ENCODE results near the gene NPAS1.

Gene NPAS1

GRCh38 chr19:47018923-47019322 is 714 bp upstream of the NPAS1 start:
- DNase-seq (ENCODE audit: low spot score in 2 of 2), result no peak
- Histone ChIP-seq H3K4me3 (no peak overlapping the region), H3K36me3 (replicated peaks) (no peaks in the 10 kb centered on the region; the same call in 1 of the 2 replicates), H3K27me3 (ENCODE audit: low read depth) (no peaks in the 10 kb centered on the region), H3K4me1 (peaks cover 13% of the 10 kb centered on the region), H3K9me3 (no peaks in the 10 kb centered on the region)
- in situ Hi-C loops (cut with MboI; ENCODE audit: low sequenced_read_pairs), result no loop called here

DNA sequence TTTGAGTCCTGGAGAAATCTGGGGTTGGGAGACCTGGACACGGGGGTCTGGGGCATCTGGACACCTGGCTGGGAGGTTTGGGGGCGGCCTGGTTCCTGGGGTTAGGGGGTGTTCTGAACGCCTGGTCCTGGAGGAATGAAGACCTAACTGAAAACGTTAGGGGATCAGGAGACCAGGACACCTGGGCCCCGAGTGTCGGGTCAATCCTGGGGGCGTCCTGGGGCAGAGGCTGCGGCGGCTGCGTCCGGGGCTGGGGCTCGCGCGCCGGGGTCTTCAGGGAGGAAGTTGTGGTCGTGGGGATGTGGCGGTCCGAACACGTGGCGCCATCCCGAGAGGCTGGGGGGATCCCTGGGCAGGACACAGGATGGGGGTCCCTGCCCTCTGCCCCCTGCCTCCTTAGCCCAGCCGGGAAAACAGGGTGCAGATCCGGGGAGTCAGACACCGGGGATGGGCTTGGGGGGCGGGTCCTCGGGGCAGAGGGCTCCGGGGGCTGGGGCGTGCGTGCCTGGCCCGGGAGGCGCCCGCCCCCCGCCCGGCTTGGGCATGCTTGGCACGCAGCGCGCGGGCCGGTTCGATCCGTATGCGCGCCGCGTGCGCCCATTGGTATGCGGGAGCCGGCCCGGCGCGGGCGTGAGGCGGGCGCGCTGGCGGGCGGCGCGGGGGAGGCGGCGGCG is 632 bp downstream of the NPAS1 start:
- Histone ChIP-seq H3K4me3 (peak overlapping the region; percentile 57), H3K27me3 (ENCODE audit: low read depth) (no peaks in the 10 kb centered on the region), H3K36me3 (replicated peaks) (no peaks in the 10 kb centered on the region; the same call in 1 of the 2 replicates), H3K4me1 (peaks cover 13% of the 10 kb centered on the region), H3K9me3 (no peaks in the 10 kb centered on the region)
- no peak for DNase-seq (ENCODE audit: low spot score in 2 of 2)
- in situ Hi-C loops (cut with MboI; ENCODE audit: low sequenced_read_pairs), result no loop called here

- peaks cover 13% of the 10 kb centered on the region for H3K4me1 ChIP-seq
- no peaks in the 10 kb centered on the region; the same call in 1 of the 2 replicates for H3K36me3 ChIP-seq (replicated peaks)
- in situ Hi-C loops (cut with MboI; ENCODE audit: low sequenced_read_pairs), result no loop called here
- H3K9me3 ChIP-seq, result no peaks in the 10 kb centered on the region
- peak overlapping the region; percentile 57 for H3K4me3 ChIP-seq
- peak in 1 of 2 experiments; percentile 51 for DNase-seq (ENCODE audit: low spot score in 2 of 2)
- H3K27me3 ChIP-seq (ENCODE audit: low read depth), result no peaks in the 10 kb centered on the region
Observed at GRCh38 chr19:47020992-47021496, 1.4 kb downstream of the NPAS1 start.

DNA sequence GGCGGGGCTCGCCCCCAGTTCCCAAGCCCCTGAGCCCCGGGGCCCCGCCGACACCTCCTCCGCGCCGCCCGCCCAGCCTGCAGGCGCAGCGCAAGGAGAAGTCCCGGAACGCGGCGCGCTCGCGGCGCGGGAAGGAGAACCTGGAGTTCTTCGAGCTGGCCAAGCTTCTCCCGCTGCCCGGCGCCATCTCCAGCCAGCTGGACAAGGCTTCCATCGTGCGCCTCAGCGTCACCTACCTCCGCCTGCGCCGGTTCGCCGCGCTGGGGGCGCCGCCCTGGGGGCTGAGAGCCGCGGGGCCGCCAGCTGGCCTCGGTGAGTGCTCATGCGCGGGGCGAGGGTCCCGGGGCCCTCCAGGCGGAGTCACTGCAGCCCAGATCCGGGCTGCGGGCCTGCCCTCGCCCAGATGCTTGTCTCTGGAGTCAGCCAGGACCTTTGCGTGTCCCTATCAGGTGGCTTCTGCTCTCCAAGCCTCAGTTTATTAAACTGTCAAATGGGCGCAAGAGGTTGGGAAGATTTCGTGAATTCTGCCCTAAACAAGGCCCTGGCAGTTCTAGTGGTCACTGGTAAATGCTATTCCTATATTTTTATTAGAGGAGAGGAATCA is 2.0 kb downstream of the NPAS1 start:
- no peaks in the 10 kb centered on the region for H3K27me3 ChIP-seq (ENCODE audit: low read depth)
- peak overlapping the region; percentile 57 for H3K4me3 ChIP-seq
- no peak for DNase-seq (ENCODE audit: low spot score in 2 of 2)
- no peaks in the 10 kb centered on the region for H3K9me3 ChIP-seq
- in situ Hi-C loops (cut with MboI; ENCODE audit: low sequenced_read_pairs), result no loop called here
- no peaks in the 10 kb centered on the region; the same call in 1 of the 2 replicates for H3K36me3 ChIP-seq (replicated peaks)
- H3K4me1 ChIP-seq, result peaks cover 13% of the 10 kb centered on the region

- in situ Hi-C loops (cut with MboI; ENCODE audit: low sequenced_read_pairs), result no loop called here
- Histone ChIP-seq H3K27me3 (ENCODE audit: low read depth) (no peaks in the 10 kb centered on the region), H3K4me3 (no peak overlapping the region), H3K9me3 (no peaks in the 10 kb centered on the region), H3K36me3 (replicated peaks) (no peaks in the 10 kb centered on the region; the same call in 1 of the 2 replicates), H3K4me1 (peaks cover 13% of the 10 kb centered on the region)
- no peak for DNase-seq (ENCODE audit: low spot score in 2 of 2)
Observed at GRCh38 chr19:47022140-47022536, 2.5 kb downstream of the NPAS1 start.

GRCh38 chr19:47022541-47023447 is 3.2 kb downstream of the NPAS1 start:
- Histone ChIP-seq H3K4me3 (peak overlapping the region; percentile 0; the same call in 1 of the 2 replicates), H3K9me3 (no peaks in the 10 kb centered on the region), H3K4me1 (peaks cover 13% of the 10 kb centered on the region), H3K36me3 (replicated peaks) (no peaks in the 10 kb centered on the region; the same call in 1 of the 2 replicates), H3K27me3 (ENCODE audit: low read depth) (no peaks in the 10 kb centered on the region)
- in situ Hi-C loops (cut with MboI; ENCODE audit: low sequenced_read_pairs), result no loop called here
- DNase-seq (ENCODE audit: low spot score in 2 of 2), result no peak

- Histone ChIP-seq H3K27me3 (ENCODE audit: low read depth) (no peaks in the 10 kb centered on the region), H3K4me1 (peaks cover 13% of the 10 kb centered on the region), H3K9me3 (no peaks in the 10 kb centered on the region), H3K36me3 (replicated peaks) (no peaks in the 10 kb centered on the region; the same call in 1 of the 2 replicates), H3K4me3 (0 out of 2 replicates have a peak overlapping the region, but pooled peaks have one; percentile 0)
- no peak for DNase-seq (ENCODE audit: low spot score in 2 of 2)
- in situ Hi-C loops (cut with MboI; ENCODE audit: low sequenced_read_pairs), result no loop called here
Observed at GRCh38 chr19:47023448-47023794, 3.8 kb downstream of the NPAS1 start.

- no peak for DNase-seq (ENCODE audit: low spot score in 2 of 2)
- in situ Hi-C loops (cut with MboI; ENCODE audit: low sequenced_read_pairs), result no loop called here
- Histone ChIP-seq H3K36me3 (replicated peaks) (no peaks in the 10 kb centered on the region; the same call in 1 of the 2 replicates), H3K27me3 (ENCODE audit: low read depth) (no peaks in the 10 kb centered on the region), H3K4me1 (peaks cover 13% of the 10 kb centered on the region), H3K9me3 (no peaks in the 10 kb centered on the region), H3K4me3 (no peak overlapping the region)
Observed at GRCh38 chr19:47024502-47024901, 4.9 kb downstream of the NPAS1 start.

GRCh38 chr19:47026156-47026555 is 6.5 kb downstream of the NPAS1 start:
- Histone ChIP-seq H3K36me3 (replicated peaks) (no peaks in the 10 kb centered on the region; the same call in 1 of the 2 replicates), H3K4me1 (peaks cover 10% of the 10 kb centered on the region), H3K4me3 (no peak overlapping the region), H3K27me3 (ENCODE audit: low read depth) (no peaks in the 10 kb centered on the region), H3K9me3 (no peaks in the 10 kb centered on the region)
- DNase-seq (ENCODE audit: low spot score in 2 of 2), result no peak
- in situ Hi-C loops (cut with MboI; ENCODE audit: low sequenced_read_pairs), result no loop called here

DNA sequence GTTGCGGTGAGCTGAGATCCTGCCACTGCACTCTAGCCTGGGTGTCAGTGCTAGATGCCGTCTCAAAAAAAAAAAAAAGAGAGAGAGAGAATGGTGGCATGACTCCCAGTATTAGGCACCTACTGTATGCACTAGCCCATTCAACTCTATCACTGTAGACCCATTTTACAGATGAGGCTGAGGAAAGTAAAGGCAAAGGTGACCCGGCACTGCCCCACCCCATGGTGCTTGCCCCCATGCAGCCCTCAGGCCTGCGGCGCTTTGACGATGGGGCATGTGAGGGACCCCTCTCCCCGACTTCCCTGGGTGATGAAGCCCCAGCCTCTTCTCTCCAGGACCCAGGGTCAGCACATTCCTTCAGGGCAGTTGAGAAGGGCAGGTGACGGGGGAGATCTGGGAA is 7.3 kb downstream of the NPAS1 start:
- no peak overlapping the region for H3K4me3 ChIP-seq
- DNase-seq (ENCODE audit: low spot score in 2 of 2), result no peak
- H3K27me3 ChIP-seq (ENCODE audit: low read depth), result no peaks in the 10 kb centered on the region
- H3K4me1 ChIP-seq, result peaks cover 8% of the 10 kb centered on the region
- H3K36me3 ChIP-seq (replicated peaks), result no peaks in the 10 kb centered on the region; the same call in 1 of the 2 replicates
- no peaks in the 10 kb centered on the region for H3K9me3 ChIP-seq
- in situ Hi-C loops (cut with MboI; ENCODE audit: low sequenced_read_pairs), result no loop called here

- no peaks in the 10 kb centered on the region for H3K9me3 ChIP-seq
- no peak for DNase-seq (ENCODE audit: low spot score in 2 of 2)
- in situ Hi-C loops (cut with MboI; ENCODE audit: low sequenced_read_pairs), result no loop called here
- H3K4me3 ChIP-seq, result no peak overlapping the region
- peaks cover 8% of the 10 kb centered on the region for H3K4me1 ChIP-seq
- peaks cover 5% of the 10 kb centered on the region for H3K36me3 ChIP-seq (replicated peaks)
- no peaks in the 10 kb centered on the region for H3K27me3 ChIP-seq (ENCODE audit: low read depth)
Observed at GRCh38 chr19:47027586-47028088, 8.0 kb downstream of the NPAS1 start.

DNA sequence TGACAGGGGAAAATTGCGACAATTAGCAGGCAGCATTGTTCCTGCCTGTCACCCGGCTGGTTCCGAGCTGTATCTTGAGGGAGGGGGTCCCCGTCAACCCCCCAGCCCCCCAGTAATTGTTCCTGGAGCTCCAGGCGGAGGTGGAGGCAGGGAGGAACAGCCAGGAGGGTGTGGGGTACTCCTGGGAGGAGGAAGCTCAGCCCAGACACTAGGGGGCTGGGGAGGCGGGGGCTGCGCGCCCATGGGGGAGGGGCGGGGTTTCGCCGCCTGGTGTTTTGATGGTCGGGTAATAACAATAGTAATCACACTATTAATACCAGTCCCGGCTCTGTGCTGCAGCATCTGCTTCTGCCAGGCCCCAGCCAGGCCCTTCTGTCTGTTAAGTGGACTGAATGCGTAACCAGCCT is 8.6 kb downstream of the NPAS1 start:
- H3K9me3 ChIP-seq, result no peaks in the 10 kb centered on the region
- no peak overlapping the region for H3K4me3 ChIP-seq
- no peak for DNase-seq (ENCODE audit: low spot score in 2 of 2)
- in situ Hi-C loops (cut with MboI; ENCODE audit: low sequenced_read_pairs), result no loop called here
- no peaks in the 10 kb centered on the region for H3K27me3 ChIP-seq (ENCODE audit: low read depth)
- peaks cover 7% of the 10 kb centered on the region for H3K36me3 ChIP-seq (replicated peaks)
- peaks cover 2% of the 10 kb centered on the region for H3K4me1 ChIP-seq

DNA sequence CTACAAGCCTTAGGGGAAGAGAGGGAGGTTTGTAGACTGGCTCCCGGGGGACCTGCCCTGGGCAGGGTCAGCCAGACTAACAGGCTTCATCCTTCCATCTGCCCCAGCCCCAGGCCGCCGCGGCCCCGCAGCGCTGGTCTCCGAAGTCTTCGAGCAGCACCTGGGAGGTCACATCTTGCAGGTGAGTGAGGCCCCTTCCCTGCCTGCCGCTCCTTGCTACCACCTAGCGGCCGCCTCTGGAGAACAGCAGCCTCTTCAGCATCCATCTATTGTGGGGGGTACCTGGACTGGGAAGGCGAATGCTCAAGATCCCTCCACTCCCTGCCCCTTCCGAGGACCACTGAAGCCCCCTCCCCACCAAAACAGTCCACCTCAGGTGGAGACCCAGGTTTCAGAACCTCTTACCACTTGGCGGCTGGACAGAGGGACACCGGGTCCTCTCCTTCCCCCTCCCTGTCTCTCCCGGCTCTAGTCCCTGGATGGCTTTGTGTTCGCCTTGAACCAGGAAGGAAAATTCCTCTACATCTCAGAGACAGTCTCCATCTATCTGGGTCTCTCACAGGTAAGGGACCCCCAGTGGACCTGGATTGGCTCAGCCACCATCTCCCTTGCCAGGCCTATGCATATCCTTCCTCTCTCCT is 12.7 kb downstream of the NPAS1 start:
- Histone ChIP-seq H3K4me1 (peaks cover 18% of the 10 kb centered on the region), H3K4me3 (no peak overlapping the region), H3K27me3 (ENCODE audit: low read depth) (no peaks in the 10 kb centered on the region), H3K36me3 (replicated peaks) (peaks cover 14% of the 10 kb centered on the region), H3K9me3 (no peaks in the 10 kb centered on the region)
- peak in 1 of 2 experiments; percentile 65 for DNase-seq (ENCODE audit: low spot score in 2 of 2)
- in situ Hi-C loops (cut with MboI; ENCODE audit: low sequenced_read_pairs), result no loop called here
